GM23338 (cell line): ENCODE data around the gene OR9I1. TPM values are rescaled to one million over a fixed set of nuclear protein-coding genes. Genes with fewer than 3 reads are reported as not detected.

ENCODE experiments used
- ATAC-seq: fragments of 200-7000 bp; cut with Tn5 transposase; 3 replicates; pipeline ENCODE4 v1.9.1; 2020
- DNase-seq: peaks from one replicate; pipeline ENCODE4 v3.0.0-alpha.2; 2015; ENCODE audit warnings: low spot score
- H2AFZ ChIP-seq: fragments of 200-600 bp; sonication (generic); 2 replicates; pipeline ENCODE4 v1.8.0; 2016; ENCODE audit warnings: antibody characterized with exemption, mild to moderate bottlenecking, moderate library complexity
- H3F3A ChIP-seq: fragments of 200-600 bp; sonication (generic); replicated peaks from 2 replicates; pipeline ENCODE4 v1.8.0; 2017; ENCODE audit warnings: antibody characterized with exemption, mixed run types, low read depth
- H3K27ac ChIP-seq: fragments of 200-600 bp; sonication (generic); 2 replicates; pipeline ENCODE4 v1.6.1; 2016; ENCODE audit warnings: low read depth
- H3K27me3 ChIP-seq: fragments of 200-600 bp; sonication (generic); 2 replicates; pipeline ENCODE4 v1.8.0; 2016; ENCODE audit warnings: mild to moderate bottlenecking, mixed run types, moderate library complexity; ENCODE audit not compliant: insufficient read depth
- H3K36me3 ChIP-seq: fragments of 200-600 bp; sonication (generic); 2 replicates; pipeline ENCODE4 v1.8.0; 2016; ENCODE audit warnings: mild to moderate bottlenecking; ENCODE audit not compliant: insufficient read depth
- H3K4me1 ChIP-seq: fragments of 200-600 bp; sonication (generic); 2 replicates; pipeline ENCODE4 v1.8.0; 2016; ENCODE audit warnings: mild to moderate bottlenecking, moderate library complexity; ENCODE audit not compliant: insufficient read depth
- H3K4me2 ChIP-seq: fragments of 200-600 bp; sonication (generic); 2 replicates; pipeline ENCODE4 v1.7.1; 2017; ENCODE audit warnings: mixed run types
- H3K4me3 ChIP-seq: fragments of 200-600 bp; sonication (generic); 2 replicates; pipeline ENCODE4 v1.6.1; 2016; ENCODE audit warnings: mixed run types
- H3K79me2 ChIP-seq: fragments of 200-600 bp; sonication (generic); replicated peaks from 2 replicates; pipeline ENCODE4 v1.8.0; 2017; ENCODE audit warnings: mild to moderate bottlenecking; ENCODE audit not compliant: insufficient read depth
- H3K9me2 ChIP-seq: fragments of 200-600 bp; sonication (generic); 2 replicates; pipeline ENCODE4 v1.8.0; 2017; ENCODE audit not compliant: insufficient read depth
- H4K20me1 ChIP-seq: fragments of 200-600 bp; sonication (generic); replicated peaks from 2 replicates; pipeline ENCODE4 v1.8.0; 2017; ENCODE audit warnings: mild to moderate bottlenecking; ENCODE audit not compliant: insufficient read depth
- H3K27ac Mint-ChIP-seq: 2 replicates; pipeline ENCODE4 v1.8.0; 2020; ENCODE audit warnings: inconsistent platforms, mild to moderate bottlenecking, moderate library complexity, mixed read lengths
- H3K27me3 Mint-ChIP-seq: 3 replicates; pipeline ENCODE4 v1.8.0; 2022; ENCODE audit warnings: low read depth, mild to moderate bottlenecking, moderate library complexity, mixed read lengths, inconsistent platforms; ENCODE audit not compliant: insufficient read depth, poor library complexity
- H3K36me3 Mint-ChIP-seq: 3 replicates; pipeline ENCODE4 v1.8.0; 2021; ENCODE audit warnings: low read depth, mild to moderate bottlenecking, inconsistent platforms, moderate library complexity, mixed read lengths
- H3K4me1 Mint-ChIP-seq: 3 replicates; pipeline ENCODE4 v1.8.0; 2020; ENCODE audit warnings: mild to moderate bottlenecking, inconsistent platforms, mixed read lengths
- H3K4me3 Mint-ChIP-seq: 3 replicates; pipeline ENCODE4 v1.8.0; 2021; ENCODE audit warnings: moderate library complexity, mild to moderate bottlenecking, inconsistent platforms, mixed read lengths
- H3K9me3 Mint-ChIP-seq: 3 replicates; pipeline ENCODE4 v1.8.0; 2020; ENCODE audit warnings: moderate library complexity, mild to moderate bottlenecking, inconsistent platforms, mixed read lengths
- EZH2phosphoT487 ChIP-seq: fragments of 200-600 bp; sonication (generic); IDR thresholded peaks from one replicate; pipeline ENCODE4 v1.8.1; 2018; ENCODE audit warnings: antibody characterized with exemption; ENCODE audit not compliant: unreplicated experiment
- POLR2AphosphoS5 ChIP-seq: IDR thresholded peaks from 2 replicates; pipeline ENCODE4 v1.6.1; 2016; ENCODE audit warnings: antibody characterized with exemption, low read depth
- polyA plus RNA-seq: library from polyadenylated mRNA; unstranded; fragments of >200 nt; fragmentation: Nextera tagmentation; extraction: Ambion mirVana; gene quantifications from 2 replicates; pipeline ENCODE4 v1.2.1, GENCODE V29; 2016
- total RNA-seq: library from RNA; depleted of rRNA; stranded (reverse); fragments of >200 nt; shearing (Covaris generic); gene quantifications from 2 replicates; pipeline ENCODE4 v1.2.3, GENCODE V29; 2014; rRNA removed
- TF ChIP-seq, protein P1 (sequence below), 2 experiments: fragments of 200-600 bp in 1 of 2; sonication (generic) in 1 of 2; conservative IDR thresholded peaks; 2 replicates each; pipeline versions ENCODE4 v1.5.1 to v1.6.1; 2016 to 2017; ENCODE audit warnings: antibody characterized with exemption in 2 of 2, low read depth in 2 of 2, mild to moderate bottlenecking in 2 of 2, moderate library complexity in 1 of 2
- TF ChIP-seq, protein P2 (sequence below): fragments of 250-450 bp; sonication (Bioruptor Pico); IDR thresholded peaks from 2 replicates; pipeline ENCODE4 v1.5.0; 2020; ENCODE audit warnings: mild to moderate bottlenecking, moderate library complexity

OR9I1 gene
- total and polyA plus RNA-seq, 2 experiments from 2014 or later, result not detected

DNA sequence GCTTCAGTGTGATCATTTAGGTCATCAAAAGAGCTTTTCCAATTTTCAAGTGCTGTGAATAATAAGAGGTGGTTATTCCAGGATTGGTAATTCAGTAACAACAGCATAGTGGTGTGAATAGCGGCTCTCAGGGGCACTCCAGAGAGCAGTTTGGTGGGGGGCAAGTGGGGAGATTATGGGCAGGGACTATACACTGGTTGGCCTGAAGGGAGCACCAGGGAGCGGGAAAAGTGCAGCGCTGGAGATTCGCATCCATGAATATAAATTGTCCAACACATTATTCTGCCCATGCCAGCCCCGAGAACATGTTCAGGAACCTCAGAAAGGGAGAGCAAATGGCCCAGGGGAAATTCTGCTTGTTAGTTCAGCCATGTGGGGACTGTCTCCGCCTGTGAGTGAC, 56.7 kb downstream of the OR9I1 start:
- peak; percentile 43 for DNase-seq
- no peaks in the 10 kb centered on the region for H3K79me2 ChIP-seq
- no peaks in the 10 kb centered on the region; the same call in 1 of the 2 replicates for H3K4me1 ChIP-seq
- TF ChIP-seq, protein P1, sequence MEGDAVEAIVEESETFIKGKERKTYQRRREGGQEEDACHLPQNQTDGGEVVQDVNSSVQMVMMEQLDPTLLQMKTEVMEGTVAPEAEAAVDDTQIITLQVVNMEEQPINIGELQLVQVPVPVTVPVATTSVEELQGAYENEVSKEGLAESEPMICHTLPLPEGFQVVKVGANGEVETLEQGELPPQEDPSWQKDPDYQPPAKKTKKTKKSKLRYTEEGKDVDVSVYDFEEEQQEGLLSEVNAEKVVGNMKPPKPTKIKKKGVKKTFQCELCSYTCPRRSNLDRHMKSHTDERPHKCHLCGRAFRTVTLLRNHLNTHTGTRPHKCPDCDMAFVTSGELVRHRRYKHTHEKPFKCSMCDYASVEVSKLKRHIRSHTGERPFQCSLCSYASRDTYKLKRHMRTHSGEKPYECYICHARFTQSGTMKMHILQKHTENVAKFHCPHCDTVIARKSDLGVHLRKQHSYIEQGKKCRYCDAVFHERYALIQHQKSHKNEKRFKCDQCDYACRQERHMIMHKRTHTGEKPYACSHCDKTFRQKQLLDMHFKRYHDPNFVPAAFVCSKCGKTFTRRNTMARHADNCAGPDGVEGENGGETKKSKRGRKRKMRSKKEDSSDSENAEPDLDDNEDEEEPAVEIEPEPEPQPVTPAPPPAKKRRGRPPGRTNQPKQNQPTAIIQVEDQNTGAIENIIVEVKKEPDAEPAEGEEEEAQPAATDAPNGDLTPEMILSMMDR (conservative IDR thresholded peaks at IDR 0.05; ENCODE audit: low read depth in 2 of 2), result peak; percentile 34; a peak in 3 of 4 replicates
- TF ChIP-seq EZH2phosphoT487, result no peak
- H3K4me1 Mint-ChIP-seq, result peaks cover 12% of the 10 kb centered on the region
- no peaks in the 10 kb centered on the region for H3K27me3 Mint-ChIP-seq
- 0 out of 2 replicates have a peak, but pooled peaks cover 11% of the 10 kb centered on the region for H3K9me2 ChIP-seq
- H3K36me3 ChIP-seq, result no peaks in the 10 kb centered on the region
- H3K36me3 Mint-ChIP-seq, result no peaks in the 10 kb centered on the region
- H3K27me3 ChIP-seq, result no peaks in the 10 kb centered on the region
- H2AFZ ChIP-seq, result no peak overlapping the region
- H3K4me2 ChIP-seq, result no peak overlapping the region
- H4K20me1 ChIP-seq, result no peaks in the 10 kb centered on the region
- H3K27ac ChIP-seq, result no peak overlapping the region
- ATAC-seq, result peak; percentile 62
- H3K4me3 Mint-ChIP-seq, result no peak overlapping the region
- H3F3A ChIP-seq, result no peaks in the 10 kb centered on the region
- no peaks in the 10 kb centered on the region for H3K9me3 Mint-ChIP-seq
- H3K4me3 ChIP-seq, result no peak overlapping the region
- H3K27ac Mint-ChIP-seq, result no peak overlapping the region

DNA sequence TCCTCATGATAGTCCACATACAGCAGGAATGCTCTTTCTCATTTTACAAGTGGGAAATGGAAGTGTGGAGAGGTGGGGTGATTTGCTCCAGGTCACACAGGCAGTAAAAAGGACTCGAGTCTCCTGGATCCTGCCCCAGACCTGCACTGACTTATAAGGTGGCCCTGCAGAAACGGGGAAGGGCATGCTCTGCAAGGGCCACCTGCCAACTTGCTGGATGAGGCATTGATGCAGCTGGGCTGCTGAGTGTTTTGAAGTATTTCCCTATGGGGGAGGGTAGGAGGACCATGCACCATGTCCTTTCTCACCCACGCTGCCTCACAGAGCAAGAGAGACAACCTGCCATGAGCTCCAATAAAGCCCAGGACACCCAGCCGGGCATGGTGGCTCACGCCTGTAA, 57.6 kb downstream of the OR9I1 start:
- Mint-ChIP-seq H3K9me3 (no peaks in the 10 kb centered on the region), H3K27ac (no peak overlapping the region), H3K36me3 (no peaks in the 10 kb centered on the region), H3K27me3 (no peaks in the 10 kb centered on the region), H3K4me1 (peaks cover 12% of the 10 kb centered on the region), H3K4me3 (no peak overlapping the region)
- Histone ChIP-seq H3K36me3 (no peaks in the 10 kb centered on the region), H3K4me2 (no peak overlapping the region), H3K79me2 (no peaks in the 10 kb centered on the region), H3K27me3 (no peaks in the 10 kb centered on the region), H3F3A (no peaks in the 10 kb centered on the region), H4K20me1 (no peaks in the 10 kb centered on the region), H3K9me2 (0 out of 2 replicates have a peak, but pooled peaks cover 11% of the 10 kb centered on the region), H3K4me1 (no peaks in the 10 kb centered on the region; the same call in 1 of the 2 replicates), H3K4me3 (no peak overlapping the region), H2AFZ (no peak overlapping the region), H3K27ac (no peak overlapping the region)
- no peak for DNase-seq
- no peak for ATAC-seq
- no peak for TF ChIP-seq POLR2AphosphoS5
- TF ChIP-seq, protein P2, sequence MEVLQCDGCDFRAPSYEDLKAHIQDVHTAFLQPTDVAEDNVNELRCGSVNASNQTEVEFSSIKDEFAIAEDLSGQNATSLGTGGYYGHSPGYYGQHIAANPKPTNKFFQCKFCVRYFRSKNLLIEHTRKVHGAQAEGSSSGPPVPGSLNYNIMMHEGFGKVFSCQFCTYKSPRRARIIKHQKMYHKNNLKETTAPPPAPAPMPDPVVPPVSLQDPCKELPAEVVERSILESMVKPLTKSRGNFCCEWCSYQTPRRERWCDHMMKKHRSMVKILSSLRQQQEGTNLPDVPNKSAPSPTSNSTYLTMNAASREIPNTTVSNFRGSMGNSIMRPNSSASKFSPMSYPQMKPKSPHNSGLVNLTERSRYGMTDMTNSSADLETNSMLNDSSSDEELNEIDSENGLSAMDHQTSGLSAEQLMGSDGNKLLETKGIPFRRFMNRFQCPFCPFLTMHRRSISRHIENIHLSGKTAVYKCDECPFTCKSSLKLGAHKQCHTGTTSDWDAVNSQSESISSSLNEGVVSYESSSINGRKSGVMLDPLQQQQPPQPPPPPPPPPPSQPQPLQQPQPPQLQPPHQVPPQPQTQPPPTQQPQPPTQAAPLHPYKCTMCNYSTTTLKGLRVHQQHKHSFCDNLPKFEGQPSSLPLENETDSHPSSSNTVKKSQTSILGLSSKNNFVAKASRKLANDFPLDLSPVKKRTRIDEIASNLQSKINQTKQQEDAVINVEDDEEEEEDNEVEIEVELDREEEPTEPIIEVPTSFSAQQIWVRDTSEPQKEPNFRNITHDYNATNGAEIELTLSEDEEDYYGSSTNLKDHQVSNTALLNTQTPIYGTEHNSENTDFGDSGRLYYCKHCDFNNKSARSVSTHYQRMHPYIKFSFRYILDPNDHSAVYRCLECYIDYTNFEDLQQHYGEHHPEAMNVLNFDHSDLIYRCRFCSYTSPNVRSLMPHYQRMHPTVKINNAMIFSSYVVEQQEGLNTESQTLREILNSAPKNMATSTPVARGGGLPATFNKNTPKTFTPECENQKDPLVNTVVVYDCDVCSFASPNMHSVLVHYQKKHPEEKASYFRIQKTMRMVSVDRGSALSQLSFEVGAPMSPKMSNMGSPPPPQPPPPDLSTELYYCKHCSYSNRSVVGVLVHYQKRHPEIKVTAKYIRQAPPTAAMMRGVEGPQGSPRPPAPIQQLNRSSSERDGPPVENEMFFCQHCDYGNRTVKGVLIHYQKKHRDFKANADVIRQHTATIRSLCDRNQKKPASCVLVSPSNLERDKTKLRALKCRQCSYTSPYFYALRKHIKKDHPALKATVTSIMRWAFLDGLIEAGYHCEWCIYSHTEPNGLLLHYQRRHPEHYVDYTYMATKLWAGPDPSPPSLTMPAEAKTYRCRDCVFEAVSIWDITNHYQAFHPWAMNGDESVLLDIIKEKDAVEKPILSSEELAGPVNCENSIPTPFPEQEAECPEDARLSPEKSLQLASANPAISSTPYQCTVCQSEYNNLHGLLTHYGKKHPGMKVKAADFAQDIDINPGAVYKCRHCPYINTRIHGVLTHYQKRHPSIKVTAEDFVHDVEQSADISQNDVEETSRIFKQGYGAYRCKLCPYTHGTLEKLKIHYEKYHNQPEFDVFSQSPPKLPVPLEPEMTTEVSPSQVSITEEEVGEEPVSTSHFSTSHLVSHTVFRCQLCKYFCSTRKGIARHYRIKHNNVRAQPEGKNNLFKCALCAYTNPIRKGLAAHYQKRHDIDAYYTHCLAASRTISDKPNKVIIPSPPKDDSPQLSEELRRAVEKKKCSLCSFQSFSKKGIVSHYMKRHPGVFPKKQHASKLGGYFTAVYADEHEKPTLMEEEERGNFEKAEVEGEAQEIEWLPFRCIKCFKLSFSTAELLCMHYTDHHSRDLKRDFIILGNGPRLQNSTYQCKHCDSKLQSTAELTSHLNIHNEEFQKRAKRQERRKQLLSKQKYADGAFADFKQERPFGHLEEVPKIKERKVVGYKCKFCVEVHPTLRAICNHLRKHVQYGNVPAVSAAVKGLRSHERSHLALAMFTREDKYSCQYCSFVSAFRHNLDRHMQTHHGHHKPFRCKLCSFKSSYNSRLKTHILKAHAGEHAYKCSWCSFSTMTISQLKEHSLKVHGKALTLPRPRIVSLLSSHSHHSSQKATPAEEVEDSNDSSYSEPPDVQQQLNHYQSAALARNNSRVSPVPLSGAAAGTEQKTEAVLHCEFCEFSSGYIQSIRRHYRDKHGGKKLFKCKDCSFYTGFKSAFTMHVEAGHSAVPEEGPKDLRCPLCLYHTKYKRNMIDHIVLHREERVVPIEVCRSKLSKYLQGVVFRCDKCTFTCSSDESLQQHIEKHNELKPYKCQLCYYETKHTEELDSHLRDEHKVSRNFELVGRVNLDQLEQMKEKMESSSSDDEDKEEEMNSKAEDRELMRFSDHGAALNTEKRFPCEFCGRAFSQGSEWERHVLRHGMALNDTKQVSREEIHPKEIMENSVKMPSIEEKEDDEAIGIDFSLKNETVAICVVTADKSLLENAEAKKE (CRISPR knock-in tag), result no peak

Other genes starting within 250 kb of the OR9I1 start
- not detected in 2 replicates for gene OR9Q1, start 101.6 kb downstream of the OR9I1 start, total RNA-seq
- gene OR9Q1, start 101.6 kb downstream of the OR9I1 start, polyA plus RNA-seq, result not detected in 2 replicates
- not detected in 2 replicates for gene OR6Q1, start 94.6 kb downstream of the OR9I1 start, total RNA-seq
- gene OR6Q1, start 94.6 kb downstream of the OR9I1 start, polyA plus RNA-seq, result not detected in 2 replicates
- gene OR9Q2, start 63.5 kb upstream of the OR9I1 start, total RNA-seq, result 0.17 TPM in 1 of 2 replicates, not detected in the other
- not detected in 2 replicates for gene OR9Q2, start 63.5 kb upstream of the OR9I1 start, polyA plus RNA-seq
- gene OR1S2, start 78.6 kb upstream of the OR9I1 start, total RNA-seq, result not detected in 2 replicates
- gene OR1S2, start 78.6 kb upstream of the OR9I1 start, polyA plus RNA-seq, result not detected in 2 replicates
- not detected in 2 replicates for gene OR1S1, start 87.2 kb upstream of the OR9I1 start, total RNA-seq
- not detected in 2 replicates for gene OR1S1, start 87.2 kb upstream of the OR9I1 start, polyA plus RNA-seq
- not detected in 2 replicates for gene OR10Q1, start 103.4 kb upstream of the OR9I1 start, total RNA-seq
- gene OR10Q1, start 103.4 kb upstream of the OR9I1 start, polyA plus RNA-seq, result not detected in 2 replicates
- not detected in 2 replicates for gene OR10W1, start 142.7 kb upstream of the OR9I1 start, total RNA-seq
- not detected in 2 replicates for gene OR10W1, start 142.7 kb upstream of the OR9I1 start, polyA plus RNA-seq
- not detected in 2 replicates for gene OR5B17, start 233.5 kb upstream of the OR9I1 start, total RNA-seq
- gene OR5B17, start 233.5 kb upstream of the OR9I1 start, polyA plus RNA-seq, result not detected in 2 replicates